D721Med (cell line): ENCODE data around the gene B9D1.

Experiments
- DNase-seq: peaks from one replicate; pipeline ENCODE4 v3.0.0; 2011; ENCODE audit warnings: low spot score; ENCODE audit not compliant: insufficient read length
- FAIRE-seq: peaks from 2 replicates; lab custom pipeline; 2011; peaks lifted over from hg19 to GRCh38; lab: Jason Lieb, UNC
- TF ChIP-seq, protein P1 (sequence below): IDR thresholded peaks from 2 replicates; pipeline ENCODE4 v1.5.1; 2012; ENCODE audit warnings: mild to moderate bottlenecking, control low read depth; ENCODE audit not compliant: insufficient read depth; ENCODE audit errors: missing control alignments

B9D1 gene

DNA sequence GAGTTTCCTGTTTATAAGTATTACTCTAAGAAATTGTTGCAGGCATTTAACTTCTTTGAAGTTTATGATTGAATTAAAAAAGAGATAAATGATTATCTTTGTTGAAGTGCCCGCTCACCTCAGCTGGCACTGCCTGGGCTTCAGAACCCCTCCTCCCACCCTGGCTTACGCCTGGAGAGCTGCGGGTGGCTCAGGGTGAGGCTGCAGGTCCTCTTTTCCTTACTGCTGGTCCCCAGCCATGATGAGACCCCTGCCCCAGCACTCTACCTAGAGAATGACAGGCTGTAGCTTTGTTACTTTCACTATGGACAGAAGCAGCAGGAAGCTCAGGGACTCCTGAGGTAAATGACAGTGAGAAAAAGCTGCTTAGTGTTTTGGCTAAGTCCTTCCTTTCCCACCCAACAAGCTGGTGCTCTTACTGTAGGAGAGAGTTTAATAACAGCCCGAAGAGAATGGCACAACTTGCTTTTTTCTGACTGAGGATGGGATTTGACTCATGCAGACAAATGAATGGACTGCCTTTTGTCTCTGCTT lies 63.2 kb downstream of the B9D1 start:
- no peak for DNase-seq
- no peak for FAIRE-seq
- TF ChIP-seq, protein P1, sequence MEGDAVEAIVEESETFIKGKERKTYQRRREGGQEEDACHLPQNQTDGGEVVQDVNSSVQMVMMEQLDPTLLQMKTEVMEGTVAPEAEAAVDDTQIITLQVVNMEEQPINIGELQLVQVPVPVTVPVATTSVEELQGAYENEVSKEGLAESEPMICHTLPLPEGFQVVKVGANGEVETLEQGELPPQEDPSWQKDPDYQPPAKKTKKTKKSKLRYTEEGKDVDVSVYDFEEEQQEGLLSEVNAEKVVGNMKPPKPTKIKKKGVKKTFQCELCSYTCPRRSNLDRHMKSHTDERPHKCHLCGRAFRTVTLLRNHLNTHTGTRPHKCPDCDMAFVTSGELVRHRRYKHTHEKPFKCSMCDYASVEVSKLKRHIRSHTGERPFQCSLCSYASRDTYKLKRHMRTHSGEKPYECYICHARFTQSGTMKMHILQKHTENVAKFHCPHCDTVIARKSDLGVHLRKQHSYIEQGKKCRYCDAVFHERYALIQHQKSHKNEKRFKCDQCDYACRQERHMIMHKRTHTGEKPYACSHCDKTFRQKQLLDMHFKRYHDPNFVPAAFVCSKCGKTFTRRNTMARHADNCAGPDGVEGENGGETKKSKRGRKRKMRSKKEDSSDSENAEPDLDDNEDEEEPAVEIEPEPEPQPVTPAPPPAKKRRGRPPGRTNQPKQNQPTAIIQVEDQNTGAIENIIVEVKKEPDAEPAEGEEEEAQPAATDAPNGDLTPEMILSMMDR: no peak

DNA sequence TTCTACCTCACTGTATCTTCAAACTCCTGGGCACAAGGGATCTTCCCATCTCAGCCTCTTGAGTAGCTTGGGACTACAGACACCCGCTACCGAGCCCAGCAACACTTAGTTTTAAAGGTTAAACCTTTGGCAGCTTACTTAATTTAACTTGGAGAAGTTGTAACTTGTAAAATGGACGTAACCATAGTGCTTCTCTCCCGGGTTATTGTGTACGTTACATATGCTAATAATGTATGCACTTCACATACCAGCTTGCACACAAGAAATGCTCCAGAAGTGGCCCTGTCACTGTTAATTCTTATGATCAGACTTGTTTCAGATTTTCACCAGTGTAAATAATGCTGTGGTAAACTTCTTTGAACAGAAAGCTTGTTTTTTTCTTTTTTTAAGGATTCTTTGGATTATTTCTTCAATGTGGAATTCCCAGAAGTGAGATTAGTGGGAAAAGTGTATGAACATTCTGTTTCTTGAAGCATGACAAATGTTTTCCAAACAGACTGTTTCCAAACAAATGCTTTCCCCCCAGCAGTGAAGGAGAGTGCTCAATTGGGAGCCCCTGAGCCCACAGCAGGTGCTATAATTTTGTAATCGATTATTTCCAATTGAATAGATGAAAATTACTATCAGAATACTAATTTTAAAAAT lies 63.8 kb downstream of the B9D1 start:
- DNase-seq: no peak
- FAIRE-seq: no peak
- TF ChIP-seq, protein P1: no peak

DNA sequence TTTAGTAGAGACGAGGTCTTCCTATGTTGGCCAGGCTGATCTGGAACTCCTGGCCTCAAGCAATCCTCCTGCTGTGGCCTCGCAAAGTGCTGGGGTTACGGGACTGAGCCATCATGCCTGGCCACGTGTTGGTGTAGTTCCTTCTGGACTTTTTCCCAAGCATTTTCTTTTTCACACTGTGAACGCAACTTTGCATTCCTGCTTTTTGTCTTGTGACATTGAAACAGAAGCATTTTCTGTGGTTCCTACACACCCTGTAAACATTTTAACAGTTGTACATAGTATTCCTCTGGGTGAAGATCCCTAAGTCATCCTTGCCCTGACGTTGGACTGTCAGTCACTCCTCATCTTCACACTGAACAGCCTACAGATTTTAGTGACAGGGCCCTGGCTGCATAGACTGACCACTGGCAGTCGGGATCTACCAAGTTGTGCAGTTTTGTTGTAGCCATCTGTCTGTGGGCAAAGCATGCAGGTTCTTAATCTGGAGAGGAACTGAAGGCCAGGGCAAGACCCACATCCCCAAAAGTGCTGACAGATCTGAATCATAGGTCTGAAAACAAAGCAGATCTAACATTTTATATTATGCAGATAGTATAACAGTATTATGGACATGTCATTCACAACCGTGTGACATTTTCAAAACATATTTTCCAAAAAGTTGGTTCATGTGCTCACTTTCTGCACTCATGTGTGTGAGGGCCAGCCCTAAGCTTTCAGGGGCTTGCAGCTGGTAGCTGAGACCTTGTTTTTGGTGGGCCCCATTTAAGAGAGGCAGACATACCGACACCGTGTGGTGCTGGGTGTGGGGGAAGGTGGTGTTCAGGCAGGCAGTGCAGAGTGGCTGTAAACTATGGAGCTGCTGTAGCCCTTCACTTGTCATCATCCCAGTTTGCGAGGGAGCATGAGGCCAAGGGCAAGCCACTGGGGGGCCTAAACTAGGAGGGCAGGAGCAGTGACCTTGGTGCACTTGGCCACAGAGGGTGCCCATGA lies 65.4 kb downstream of the B9D1 start:
- TF ChIP-seq, protein P1: no peak
- no peak for FAIRE-seq
- DNase-seq: no peak

DNA sequence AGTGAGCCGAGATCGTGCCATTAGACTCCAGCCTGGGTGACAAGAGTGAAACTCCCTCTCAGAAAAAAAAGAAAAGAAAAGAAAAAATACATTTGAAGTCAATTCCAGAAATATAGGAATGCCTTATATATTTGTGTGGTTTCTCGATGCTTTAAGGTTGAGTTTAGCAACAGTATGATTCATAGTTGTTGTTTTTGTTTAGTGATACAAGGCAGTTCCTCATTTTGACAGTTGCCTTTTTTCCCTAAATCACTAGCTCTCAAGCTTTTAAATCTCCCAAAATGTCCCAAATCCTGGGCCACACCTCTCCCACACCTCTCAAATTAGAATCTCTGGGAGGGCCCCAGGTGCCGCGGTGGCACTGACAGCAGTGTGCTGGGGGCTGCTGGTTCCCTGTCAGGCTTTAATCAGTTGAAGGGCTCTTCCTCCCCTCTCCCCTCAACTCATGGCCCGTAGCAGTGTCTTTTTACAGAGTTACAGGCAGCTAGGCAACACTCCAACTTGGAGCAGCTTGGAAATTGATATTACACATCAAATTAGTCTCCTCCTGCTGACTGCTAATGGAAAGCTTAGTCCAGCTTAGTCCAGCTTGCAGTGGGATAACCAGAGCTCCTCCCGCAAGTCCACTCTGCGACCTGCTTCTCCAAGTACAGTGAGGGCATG lies 66.9 kb downstream of the B9D1 start:
- DNase-seq: no peak
- no peak for FAIRE-seq
- TF ChIP-seq, protein P1: no peak

DNA sequence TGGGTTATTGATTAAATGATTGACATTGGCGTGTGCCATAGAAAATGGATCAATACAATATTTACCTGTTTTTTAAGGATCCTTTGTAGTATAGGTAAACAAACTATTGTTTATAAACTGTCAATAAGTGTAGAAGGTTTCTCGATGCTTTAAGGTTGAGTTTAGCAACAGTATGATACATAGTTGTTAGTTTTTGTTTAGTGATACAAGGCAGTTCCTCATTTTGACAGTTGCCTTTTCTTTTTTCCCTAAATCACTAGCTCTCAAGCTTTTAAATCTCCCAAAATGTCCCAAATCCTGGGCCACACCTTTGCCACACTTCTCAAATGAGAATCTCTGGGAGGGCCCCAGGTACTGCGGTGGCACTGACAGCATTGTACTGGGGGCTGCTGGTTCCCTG lies 68.1 kb downstream of the B9D1 start:
- TF ChIP-seq, protein P1: no peak
- DNase-seq: no peak
- no peak for FAIRE-seq
